Activated naive CD8-positive, alpha-beta T cell treated with anti-CD3 and anti-CD28 coated beads, Interleukin-2, amount 10 ng/mL, durations not matched to agents 7 days and 5 days (primary cell): ENCODE data around the gene ITGB4. TPM values are rescaled to one million over a fixed set of nuclear protein-coding genes. Genes with fewer than 3 reads are reported as not detected.
"Not testable (repeated sequence)": the region's sequence is repeated elsewhere in the genome, so short reads cannot be mapped to it uniquely, and the experiment has no call there.

Experiments
- ATAC-seq: fragments of 150-1000 bp; cut with Tn5 transposase; one replicate; pipeline ENCODE4 v1.10.0; 2021; ENCODE audit warnings: low read depth, moderate library complexity
- POLR2A ChIA-PET: fragments of 350-600 bp; sonication (Branson Sonifier 250); formaldehyde crosslinking; loops from one replicate; lab custom pipeline; 2021; ENCODE audit warnings: antibody characterized with exemption; lab: Charles Lee
- DNase-seq: peaks from one replicate; pipeline ENCODE4 v3.0.0; 2021
- H3K27ac Mint-ChIP-seq: one replicate; pipeline ENCODE4 v1.8.0; 2022; ENCODE audit warnings: mild to moderate bottlenecking, mixed read lengths
- H3K27me3 Mint-ChIP-seq: one replicate; pipeline ENCODE4 v1.8.0; 2022; ENCODE audit warnings: mild to moderate bottlenecking, moderate library complexity, mixed read lengths
- H3K36me3 Mint-ChIP-seq: one replicate; pipeline ENCODE4 v1.8.0; 2021; ENCODE audit warnings: mild to moderate bottlenecking, mixed read lengths
- H3K4me1 Mint-ChIP-seq: one replicate; pipeline ENCODE4 v1.8.0; 2021; ENCODE audit warnings: mixed read lengths
- H3K4me3 Mint-ChIP-seq: one replicate; pipeline ENCODE4 v1.8.0; 2022; ENCODE audit warnings: mild to moderate bottlenecking, moderate library complexity, mixed read lengths
- H3K9me3 Mint-ChIP-seq: one replicate; pipeline ENCODE4 v1.8.0; 2021; ENCODE audit warnings: mixed read lengths
- total RNA-seq, 2 experiments: library from RNA; stranded (reverse); gene quantifications; one replicate each; pipeline ENCODE4 v1.2.3, GENCODE V29; 2021

The ITGB4 gene
- total RNA-seq, 2 experiments from 2014 or later = 1.0 to 1.4 TPM

GRCh38 chr17:75776386-75777295, 55.4 kb downstream of the ITGB4 start:
- POLR2A ChIA-PET = interaction anchor here (0.5 to 7.8 kb wide), 19 partner anchors 9 to 304 kb away, joined by 3 to 129 read pairs (median 6); partner anchors contain the start of genes GALK1, RECQL5, SAP30BP and TRIM47
- peak overlapping the region; percentile 61 for H3K27ac Mint-ChIP-seq
- H3K4me3 Mint-ChIP-seq = peak overlapping the region; percentile 99
- no peaks in the 10 kb centered on the region for H3K9me3 Mint-ChIP-seq
- peaks cover 31% of the 10 kb centered on the region for H3K4me1 Mint-ChIP-seq
- peak; percentile 31 for DNase-seq
- peaks cover 35% of the 10 kb centered on the region for H3K36me3 Mint-ChIP-seq
- H3K27me3 Mint-ChIP-seq = no peaks in the 10 kb centered on the region
- ATAC-seq = no peak

DNA sequence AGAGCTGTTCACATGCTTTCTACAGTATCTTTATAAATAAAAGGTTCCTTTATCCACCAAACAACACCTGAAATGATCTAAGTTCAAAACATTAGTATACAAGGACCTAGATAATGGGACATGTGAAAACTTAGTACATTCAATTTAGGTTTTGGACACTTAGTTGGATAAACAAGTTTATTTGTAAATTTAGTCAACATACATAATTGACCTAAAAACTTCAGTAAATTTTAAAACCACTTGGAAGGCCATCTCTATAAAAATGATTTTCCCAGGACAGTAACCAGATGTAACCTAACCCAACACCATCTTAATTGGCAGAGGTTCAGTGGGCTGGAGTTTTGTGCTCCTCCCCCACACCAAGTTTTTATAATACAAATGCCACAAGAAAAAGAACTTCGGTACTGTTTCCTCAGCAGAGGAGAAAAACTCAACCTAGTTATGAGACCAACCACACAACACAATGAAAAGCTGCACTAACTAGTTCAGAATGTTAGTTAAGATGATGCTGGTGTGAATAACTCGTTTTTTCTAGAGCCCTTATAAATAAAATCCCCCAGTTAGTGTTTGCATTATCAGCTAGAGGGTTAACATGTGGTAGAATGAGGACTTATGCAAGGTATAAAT, 56.1 kb downstream of the ITGB4 start:
- ATAC-seq = no peak
- Mint-ChIP-seq H3K27ac (peak overlapping the region; percentile 65), H3K36me3 (peaks cover 35% of the 10 kb centered on the region), H3K4me3 (peak overlapping the region; percentile 99), H3K9me3 (no peaks in the 10 kb centered on the region), H3K27me3 (no peaks in the 10 kb centered on the region), H3K4me1 (peaks cover 31% of the 10 kb centered on the region)
- POLR2A ChIA-PET = interaction anchor here (0.5 to 7.8 kb wide), 15 partner anchors 8 to 194 kb away, joined by 3 to 129 read pairs (median 11); partner anchors contain the start of genes GALK1, RECQL5, SAP30BP and TRIM47
- DNase-seq = no peak

DNA sequence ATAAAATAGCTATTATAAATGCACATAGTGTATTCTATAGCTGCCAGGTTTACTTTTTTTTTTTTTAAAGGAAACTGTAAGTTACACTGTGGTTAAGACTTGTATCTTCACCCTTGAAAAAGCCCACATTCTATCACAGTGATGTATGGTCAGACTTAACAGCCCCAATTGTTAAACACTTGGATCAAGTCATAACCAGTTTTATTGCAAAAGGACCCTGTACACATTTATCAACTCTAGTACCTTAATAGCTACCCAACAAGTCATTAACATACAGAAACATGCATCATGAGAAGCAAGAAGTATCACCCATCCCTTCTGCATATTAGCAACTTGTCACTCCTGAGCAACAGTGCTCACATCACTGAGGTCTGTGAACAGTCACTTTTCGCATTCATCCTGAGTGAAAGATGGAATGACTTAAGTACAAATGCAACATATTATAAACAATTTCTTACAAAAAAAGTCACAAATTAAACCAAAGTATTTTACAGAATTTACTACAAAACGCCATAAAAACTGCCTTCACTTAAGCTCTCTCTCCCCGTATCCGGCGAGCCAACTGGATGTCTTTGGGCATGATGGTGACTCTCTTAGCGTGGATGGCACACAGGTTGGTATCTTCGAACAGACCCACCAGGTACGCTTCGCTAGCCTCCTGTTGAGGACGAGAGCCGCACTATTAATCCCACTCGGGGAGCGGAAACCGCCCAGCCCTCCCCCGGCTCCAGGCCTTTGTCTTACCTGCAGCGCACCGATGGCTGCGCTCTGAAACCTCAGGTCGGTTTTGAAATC, 57.0 kb downstream of the ITGB4 start:
- not testable (repeated sequence) for H3K9me3 Mint-ChIP-seq, DNase-seq, H3K27me3 Mint-ChIP-seq
- H3K36me3 Mint-ChIP-seq = peaks cover 35% of the 10 kb centered on the region
- ATAC-seq = peak; percentile 1
- H3K27ac Mint-ChIP-seq = peak overlapping the region; percentile 92
- POLR2A ChIA-PET = interaction anchor here (0.5 to 7.8 kb wide), 17 partner anchors 7 to 493 kb away, joined by 3 to 129 read pairs (median 6); partner anchors contain the start of genes GALK1, TRIM47, TRIM65 and UNC13D
- peaks cover 35% of the 10 kb centered on the region for H3K4me1 Mint-ChIP-seq
- peak overlapping the region; percentile 99 for H3K4me3 Mint-ChIP-seq

DNA sequence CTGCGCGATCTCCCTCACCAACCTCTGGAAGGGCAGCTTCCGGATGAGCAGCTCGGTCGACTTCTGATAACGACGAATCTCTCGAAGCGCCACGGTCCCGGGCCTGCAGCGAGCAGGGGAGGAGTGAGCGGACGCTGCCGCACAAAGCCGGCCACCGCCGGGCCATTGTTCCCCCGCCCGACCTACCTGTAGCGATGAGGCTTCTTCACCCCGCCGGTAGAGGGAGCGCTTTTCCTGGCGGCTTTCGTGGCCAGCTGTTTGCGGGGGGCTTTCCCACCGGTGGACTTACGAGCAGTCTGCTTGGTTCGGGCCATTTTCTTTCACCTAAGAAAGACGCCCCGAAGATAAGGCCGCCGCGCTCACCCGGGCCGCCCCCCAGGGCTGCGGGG, 57.6 kb downstream of the ITGB4 start:
- DNase-seq (no peak), ATAC-seq (peak; percentile 4)
- Mint-ChIP-seq H3K9me3 (no peaks in the 10 kb centered on the region), H3K36me3 (peaks cover 35% of the 10 kb centered on the region), H3K4me1 (peaks cover 41% of the 10 kb centered on the region), H3K27me3 (no peaks in the 10 kb centered on the region), H3K27ac (peak overlapping the region; percentile 92), H3K4me3 (peak overlapping the region; percentile 99)
- POLR2A ChIA-PET = interaction anchor here (0.6 to 7.8 kb wide), 15 partner anchors 9 to 493 kb away, joined by 3 to 129 read pairs (median 6); partner anchors contain the start of genes GALK1, TRIM47, TRIM65 and UNC13D

DNA sequence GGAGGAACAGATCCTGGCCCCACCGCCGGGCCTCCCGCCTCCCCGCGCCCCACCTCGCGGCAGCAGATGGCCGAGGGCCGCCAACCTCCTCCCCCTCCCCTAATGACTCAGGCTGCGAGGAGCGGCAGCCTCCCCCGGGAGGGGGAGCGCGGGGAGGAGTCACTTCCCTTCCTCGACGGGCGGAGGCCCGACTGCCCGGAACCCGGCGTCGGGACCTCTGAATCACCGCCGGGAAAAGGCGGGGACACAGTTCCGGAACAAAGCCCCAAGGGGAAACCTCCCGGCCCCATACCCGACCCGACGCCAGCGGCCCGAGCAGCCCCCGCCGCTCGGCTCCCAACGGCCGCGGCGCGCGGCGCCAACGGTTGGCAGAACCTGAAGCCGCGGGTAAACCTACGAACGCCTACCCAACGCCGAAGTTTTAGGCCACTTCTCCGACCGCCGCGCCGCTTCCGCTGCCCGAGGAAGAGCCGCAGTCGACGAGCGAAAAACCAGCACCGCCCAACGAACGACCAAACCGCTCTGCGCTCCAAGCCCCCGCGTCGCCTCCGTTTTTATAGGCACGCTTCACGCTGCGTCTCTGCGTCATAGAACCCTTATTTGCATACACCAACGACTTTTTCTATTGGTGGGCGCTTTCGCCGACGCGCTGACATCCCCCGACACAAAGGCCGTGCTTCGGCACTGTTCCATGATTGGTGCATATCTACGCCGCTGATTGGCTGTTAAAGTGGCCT, 58.2 kb downstream of the ITGB4 start:
- POLR2A ChIA-PET = interaction anchor here (0.6 to 7.8 kb wide), 48 partner anchors 9 to 634 kb away, joined by 3 to 129 read pairs (median 4); partner anchors contain the start of genes FBF1, GALK1, PRPSAP1 and TMEM94
- Mint-ChIP-seq H3K36me3 (peaks cover 35% of the 10 kb centered on the region), H3K9me3 (no peaks in the 10 kb centered on the region), H3K27me3 (no peaks in the 10 kb centered on the region), H3K4me3 (peak overlapping the region; percentile 99), H3K27ac (peak overlapping the region; percentile 99), H3K4me1 (peaks cover 42% of the 10 kb centered on the region)
- DNase-seq (peak; percentile 93), ATAC-seq (peak; percentile 76)

DNA sequence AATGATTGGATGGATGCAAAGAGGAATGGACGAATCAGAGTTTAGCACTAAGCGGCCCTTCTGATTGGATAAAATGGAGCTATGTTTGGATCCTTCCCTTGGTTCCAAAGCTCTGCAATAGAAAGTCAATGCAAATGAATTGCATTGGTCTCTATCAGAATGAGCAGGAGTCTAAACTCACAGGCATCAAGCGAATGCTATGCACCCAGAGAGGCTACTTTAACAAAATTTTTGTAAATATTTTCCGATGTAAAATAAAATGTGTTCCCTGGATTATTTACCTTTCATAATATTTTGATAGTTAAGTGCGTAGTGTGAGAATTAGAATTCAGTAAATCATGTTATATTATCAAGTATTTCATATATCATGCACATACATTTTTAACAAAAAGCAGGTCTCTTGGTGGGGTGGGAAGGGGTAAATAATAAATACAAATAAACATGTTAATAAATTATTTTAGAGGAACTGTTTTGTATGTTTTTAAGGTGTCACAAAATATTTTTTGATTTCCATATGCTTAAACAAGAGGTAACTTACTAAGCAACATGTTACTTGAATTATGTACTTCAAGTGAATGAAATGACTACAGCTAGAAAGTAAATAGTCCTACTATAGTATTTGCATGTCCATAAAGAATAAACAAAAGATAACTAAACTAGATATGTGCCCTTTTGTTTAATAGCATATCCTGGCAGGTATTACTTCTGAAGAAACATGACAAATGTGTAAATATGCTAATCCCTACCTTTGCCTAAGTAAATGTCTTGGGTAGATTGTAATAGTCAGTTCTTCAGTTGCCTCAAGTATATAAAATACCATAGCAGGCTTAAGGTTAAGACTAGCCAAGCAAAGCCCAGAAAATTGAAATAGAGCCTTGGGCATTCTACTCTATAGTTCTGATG, 59.0 kb downstream of the ITGB4 start:
- H3K4me1 Mint-ChIP-seq = peaks cover 44% of the 10 kb centered on the region
- POLR2A ChIA-PET = interaction anchor here (0.6 to 7.8 kb wide), 44 partner anchors 9 to 635 kb away, joined by 3 to 129 read pairs (median 4); partner anchors contain the start of genes FBF1, GALK1, PRPSAP1 and TMEM94
- H3K4me3 Mint-ChIP-seq = peak overlapping the region; percentile 99

GRCh38 chr17:75783069-75783783, 62.0 kb downstream of the ITGB4 start:
- POLR2A ChIA-PET = interaction anchor here (0.6 to 5.9 kb wide), 26 partner anchors 8 to 1032 kb away, joined by 3 to 65 read pairs (median 5); partner anchors contain the start of genes GALK1, GRB2, TRIM65 and UNC13D
- peaks cover 40% of the 10 kb centered on the region for H3K4me1 Mint-ChIP-seq
- ATAC-seq = peak; percentile 20

More for the DNA sequence above, 59.0 kb downstream of the ITGB4 start:
- no peaks in the 10 kb centered on the region for H3K27me3 Mint-ChIP-seq
- no peaks in the 10 kb centered on the region for H3K9me3 Mint-ChIP-seq
- peak overlapping the region; percentile 99 for H3K27ac Mint-ChIP-seq
- ATAC-seq (no peak), DNase-seq (no peak)
- peaks cover 34% of the 10 kb centered on the region for H3K36me3 Mint-ChIP-seq

DNA sequence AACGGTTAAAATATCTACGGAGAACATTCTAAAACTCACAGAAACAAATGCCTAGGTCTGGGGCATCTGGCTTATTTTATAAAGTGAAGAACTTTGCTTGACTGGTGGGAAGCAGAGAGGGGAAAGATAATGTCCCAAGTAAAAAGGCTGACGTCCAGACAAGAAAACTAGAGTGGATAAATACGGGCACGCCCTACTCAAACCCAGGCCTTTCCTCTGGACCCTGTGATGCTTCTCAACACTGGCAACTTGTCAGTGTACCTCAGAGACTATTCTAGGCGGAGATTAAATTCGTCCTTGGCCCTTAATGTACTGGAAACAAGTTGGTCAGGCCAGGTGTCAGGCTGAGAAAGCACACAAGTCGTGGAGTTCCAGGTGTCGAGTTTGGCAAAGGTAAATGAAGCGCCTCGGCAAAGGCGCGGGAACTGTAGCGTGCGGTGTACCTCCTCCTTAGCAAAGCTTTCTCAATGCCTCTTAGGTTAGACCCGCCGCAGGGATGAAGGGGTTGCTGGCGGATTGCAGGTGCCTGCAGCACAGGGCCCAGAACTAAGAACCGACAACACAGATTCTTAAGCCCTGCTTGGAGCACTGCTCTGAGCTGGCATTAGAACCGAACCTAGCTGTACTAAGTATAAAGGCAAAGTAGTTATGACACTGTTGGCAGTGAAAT, 62.7 kb downstream of the ITGB4 start:
- no peak for DNase-seq

More at GRCh38 chr17:75783069-75783783, 62.0 kb downstream of the ITGB4 start:
- DNase-seq = no peak
- Mint-ChIP-seq H3K36me3 (peaks cover 15% of the 10 kb centered on the region), H3K27me3 (no peaks in the 10 kb centered on the region), H3K27ac (peak overlapping the region; percentile 99), H3K4me3 (peak overlapping the region; percentile 94), H3K9me3 (no peaks in the 10 kb centered on the region)

GRCh38 chr17:75784473-75785015, 63.3 kb downstream of the ITGB4 start, which contains the start of gene UNK:
UNK (plus strand) TSS chr17:75784806; CDS start chr17:75784881, 75 bp downstream.
- Mint-ChIP-seq H3K27ac (peak within 1 kb of the TSS; percentile 99), H3K27me3 (no peaks in the 10 kb centered on the region), H3K4me3 (peak within 1 kb of the TSS; percentile 94), H3K9me3 (no peaks in the 10 kb centered on the region), H3K36me3 (peaks cover 6% of the 10 kb centered on the region), H3K4me1 (peaks cover 36% of the 10 kb centered on the region)
- DNase-seq (peak; percentile 95), ATAC-seq (peak; percentile 65)
- POLR2A ChIA-PET = interaction anchor here (0.6 to 5.9 kb wide), 13 partner anchors 9 to 493 kb away, joined by 3 to 65 read pairs (median 4); partner anchors contain the start of genes GALK1, RECQL5, SAP30BP and UNC13D

More for the DNA sequence above, 62.7 kb downstream of the ITGB4 start:
- Mint-ChIP-seq H3K36me3 (peaks cover 8% of the 10 kb centered on the region), H3K27me3 (no peaks in the 10 kb centered on the region), H3K9me3 (no peaks in the 10 kb centered on the region), H3K4me3 (peak overlapping the region; percentile 94), H3K4me1 (peaks cover 36% of the 10 kb centered on the region), H3K27ac (peak overlapping the region; percentile 99)
- POLR2A ChIA-PET = interaction anchor here (0.6 to 5.9 kb wide), 24 partner anchors 9 to 492 kb away, joined by 3 to 65 read pairs (median 4); partner anchors contain the start of genes GALK1, GRB2, RECQL5 and SAP30BP
- peak; percentile 0 for ATAC-seq
